ENCODE measurements around the gene C12orf43.

C12orf43 gene

GRCh38 chr12:120998435-120998834 lies 17.9 kb downstream of the C12orf43 start:
- no peak for DNase-seq

- DNase-seq, result no peak
These were observed 18.8 kb downstream of the C12orf43 start for GRCh38 chr12:120997448-120997847.

GRCh38 chr12:120996133-120996746 lies 20.0 kb downstream of the C12orf43 start:
- no peak for DNase-seq

- DNase-seq, result no peak
These were observed 21.5 kb downstream of the C12orf43 start for GRCh38 chr12:120994589-120995337.

- DNase-seq, result no peak
These were observed 22.2 kb downstream of the C12orf43 start for GRCh38 chr12:120994059-120994458.

GRCh38 chr12:120993496-120993895 lies 22.8 kb downstream of the C12orf43 start:
- DNase-seq, result no peak

GRCh38 chr12:120992989-120993388 lies 23.3 kb downstream of the C12orf43 start:
- no peak for DNase-seq

GRCh38 chr12:120991965-120992364 lies 24.3 kb downstream of the C12orf43 start:
- DNase-seq, result no peak

GRCh38 chr12:120990487-120991055 lies 25.7 kb downstream of the C12orf43 start:
- no peak for DNase-seq

- DNase-seq, result no peak
These were observed 26.6 kb downstream of the C12orf43 start for GRCh38 chr12:120989687-120990086.

GRCh38 chr12:120988658-120989057 lies 27.6 kb downstream of the C12orf43 start:
- no peak for DNase-seq

- no peak for DNase-seq
These were observed 28.1 kb downstream of the C12orf43 start for GRCh38 chr12:120988234-120988633.

GRCh38 chr12:120984351-120984898 lies 31.9 kb downstream of the C12orf43 start:
- DNase-seq, result no peak

GRCh38 chr12:120983759-120984158 lies 32.5 kb downstream of the C12orf43 start:
- no peak for DNase-seq

- no peak for DNase-seq
These were observed 33.6 kb downstream of the C12orf43 start for GRCh38 chr12:120982659-120983058.

- DNase-seq, result no peak
These were observed 34.8 kb downstream of the C12orf43 start for GRCh38 chr12:120981407-120981941.

GRCh38 chr12:120980800-120981368 lies 35.4 kb downstream of the C12orf43 start:
- no peak for DNase-seq

GRCh38 chr12:120979862-120980696 lies 36.2 kb downstream of the C12orf43 start:
- DNase-seq, result no peak

GRCh38 chr12:120979220-120979861 lies 36.9 kb downstream of the C12orf43 start:
- DNase-seq, result no peak

GRCh38 chr12:120978296-120979219 lies 37.7 kb downstream of the C12orf43 start, which contains the start of gene HNF1A:
HNF1A (plus strand) TSS chr12:120978543; CDS start chr12:120978769, 226 bp downstream.
- no peak for DNase-seq

Data from hematopoietic multipotent progenitor cell treated with erythropoietin and hydrocortisone succinate and interleukin-3 and kit ligand, for 6 days (in vitro differentiated cells).